SK-N-SH treated with all-trans-retinoic acid at 6 μM for 48 hours (cell line): ENCODE results near the gene ADPRHL1.

Experiments used
- ATAC-seq: fragments of 200-7000 bp; cut with Tn5 transposase; 3 replicates; pipeline ENCODE4 v1.9.1; 2020; ENCODE audit warnings: mild to moderate bottlenecking, moderate library complexity
- ARNTL ChIP-seq: fragments of 450-650 bp; formaldehyde crosslinking; IDR thresholded peaks from 2 replicates; pipeline ENCODE4 v1.5.0; 2020; ENCODE audit warnings: low read depth, mild to moderate bottlenecking, moderate library complexity, borderline replicate concordance
- BACH2 ChIP-seq: fragments of 250-450 bp; sonication (Bioruptor Pico); IDR thresholded peaks from 2 replicates; pipeline ENCODE4 v1.9.0; 2021; ENCODE audit warnings: mild to moderate bottlenecking, borderline replicate concordance
- CSDC2 ChIP-seq: fragments of 250-450 bp; sonication (Bioruptor Pico); IDR thresholded peaks from 2 replicates; pipeline ENCODE4 v1.5.0; 2020; ENCODE audit warnings: mild to moderate bottlenecking, moderate library complexity
- ESRRG ChIP-seq: fragments of 250-450 bp; sonication (Bioruptor Pico); IDR thresholded peaks from 2 replicates; pipeline ENCODE4 v1.6.1; 2021; ENCODE audit warnings: mild to moderate bottlenecking
- GLIS3 ChIP-seq: fragments of 250-450 bp; sonication (Bioruptor Pico); IDR thresholded peaks from 2 replicates; pipeline ENCODE4 v1.5.0; 2020; ENCODE audit warnings: mild to moderate bottlenecking, moderate library complexity
- ISL1 ChIP-seq: fragments of 250-450 bp; sonication (Bioruptor Pico); IDR thresholded peaks from 2 replicates; pipeline ENCODE4 v2.1.2; 2022; ENCODE audit warnings: mild to moderate bottlenecking, moderate library complexity
- PPARA ChIP-seq: fragments of 250-450 bp; sonication (Bioruptor Pico); IDR thresholded peaks from 2 replicates; pipeline ENCODE4 v1.5.0; 2020; ENCODE audit warnings: mild to moderate bottlenecking, borderline replicate concordance
- RARB ChIP-seq: fragments of 250-450 bp; sonication (Bioruptor Pico); IDR thresholded peaks from 2 replicates; pipeline ENCODE4 v1.8.0; 2021; ENCODE audit warnings: mild to moderate bottlenecking, moderate library complexity
- SNAI2 ChIP-seq: fragments of 250-450 bp; sonication (Bioruptor Pico); IDR thresholded peaks from 2 replicates; pipeline ENCODE4 v1.5.0; 2020; ENCODE audit warnings: mild to moderate bottlenecking, moderate library complexity
- TCF4 ChIP-seq: fragments of 250-450 bp; sonication (Bioruptor Pico); IDR thresholded peaks from 2 replicates; pipeline ENCODE4 v1.8.0; 2021; ENCODE audit warnings: mild to moderate bottlenecking, moderate library complexity, borderline replicate concordance
- TOX ChIP-seq: fragments of 250-450 bp; sonication (Bioruptor Pico); IDR thresholded peaks from 2 replicates; pipeline ENCODE4 v1.8.0; 2021; ENCODE audit warnings: mild to moderate bottlenecking, moderate library complexity, borderline replicate concordance
- ZFP3 ChIP-seq: fragments of 250-450 bp; sonication (Bioruptor Pico); IDR thresholded peaks from 2 replicates; pipeline ENCODE4 v1.5.0; 2020; ENCODE audit warnings: mild to moderate bottlenecking, moderate library complexity
- ZFP30 ChIP-seq: fragments of 450-650 bp; formaldehyde crosslinking; IDR thresholded peaks from 2 replicates; pipeline ENCODE4 v1.5.0; 2022; ENCODE audit warnings: mild to moderate bottlenecking, moderate library complexity
- ZNF565 ChIP-seq: fragments of 450-650 bp; formaldehyde crosslinking; conservative IDR thresholded peaks from 2 replicates; pipeline ENCODE4 v1.5.0; 2020; ENCODE audit warnings: low read depth, mild to moderate bottlenecking, moderate library complexity
- ZNF8 ChIP-seq: fragments of 450-650 bp; formaldehyde crosslinking; IDR thresholded peaks from 2 replicates; pipeline ENCODE4 v1.5.0; 2020; ENCODE audit warnings: mild to moderate bottlenecking, moderate library complexity
- TF ChIP-seq, protein P1 (sequence below): fragments of 250-450 bp; sonication (Bioruptor Pico); IDR thresholded peaks from 2 replicates; pipeline ENCODE4 v1.5.1; 2021; ENCODE audit warnings: mild to moderate bottlenecking, moderate library complexity
- TF ChIP-seq, protein P2 (sequence below): fragments of 250-450 bp; sonication (Bioruptor Pico); IDR thresholded peaks from 2 replicates; pipeline ENCODE4 v1.8.0; 2020; ENCODE audit warnings: mild to moderate bottlenecking, moderate library complexity, borderline replicate concordance
- TF ChIP-seq, protein P3 (sequence below): fragments of 250-450 bp; sonication (Bioruptor Pico); IDR thresholded peaks from 2 replicates; pipeline ENCODE4 v1.8.0; 2021; ENCODE audit warnings: low read depth, mild to moderate bottlenecking, moderate library complexity, borderline replicate concordance
- TF ChIP-seq, protein P4 (sequence below): fragments of 250-450 bp; sonication (Bioruptor Pico); IDR thresholded peaks from 2 replicates; pipeline ENCODE4 v1.5.0; 2020; ENCODE audit warnings: mild to moderate bottlenecking, moderate library complexity
- TF ChIP-seq, protein P5 (sequence below): fragments of 250-450 bp; sonication (Bioruptor Pico); IDR thresholded peaks from 2 replicates; pipeline ENCODE4 v1.5.1; 2020; ENCODE audit warnings: low read depth, mild to moderate bottlenecking, moderate library complexity

ADPRHL1 gene

GRCh38 chr13:113404723-113405471 lies 48.4 kb downstream of the ADPRHL1 start (continued):
- TF ChIP-seq, protein P1, sequence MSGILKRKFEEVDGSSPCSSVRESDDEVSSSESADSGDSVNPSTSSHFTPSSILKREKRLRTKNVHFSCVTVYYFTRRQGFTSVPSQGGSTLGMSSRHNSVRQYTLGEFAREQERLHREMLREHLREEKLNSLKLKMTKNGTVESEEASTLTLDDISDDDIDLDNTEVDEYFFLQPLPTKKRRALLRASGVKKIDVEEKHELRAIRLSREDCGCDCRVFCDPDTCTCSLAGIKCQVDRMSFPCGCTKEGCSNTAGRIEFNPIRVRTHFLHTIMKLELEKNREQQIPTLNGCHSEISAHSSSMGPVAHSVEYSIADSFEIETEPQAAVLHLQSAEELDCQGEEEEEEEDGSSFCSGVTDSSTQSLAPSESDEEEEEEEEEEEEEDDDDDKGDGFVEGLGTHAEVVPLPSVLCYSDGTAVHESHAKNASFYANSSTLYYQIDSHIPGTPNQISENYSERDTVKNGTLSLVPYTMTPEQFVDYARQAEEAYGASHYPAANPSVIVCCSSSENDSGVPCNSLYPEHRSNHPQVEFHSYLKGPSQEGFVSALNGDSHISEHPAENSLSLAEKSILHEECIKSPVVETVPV (CRISPR knock-in tag): no peak
- TF ChIP-seq RARB (CRISPR knock-in tag): no peak

DNA sequence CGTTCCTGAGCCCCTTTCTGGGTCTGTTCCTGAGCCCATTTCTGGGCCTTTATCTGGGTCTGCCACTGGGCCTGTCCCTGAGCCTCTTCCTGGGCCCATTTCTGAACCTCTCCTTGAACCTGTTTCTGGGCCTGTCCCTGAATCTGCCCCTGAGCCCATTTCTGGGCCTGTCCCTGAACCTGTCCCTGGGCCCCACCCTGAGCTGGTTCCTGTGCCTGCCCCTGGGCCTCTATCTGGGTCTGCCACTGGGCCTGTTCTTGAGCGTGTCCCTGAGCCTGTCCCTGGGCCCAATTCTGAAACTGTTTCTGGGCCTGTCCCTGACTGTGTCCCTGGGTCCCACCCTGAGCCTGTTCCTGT lies 48.9 kb downstream of the ADPRHL1 start:
- no peak for TF ChIP-seq PPARA (CRISPR knock-in tag)
- TF ChIP-seq, protein P2, sequence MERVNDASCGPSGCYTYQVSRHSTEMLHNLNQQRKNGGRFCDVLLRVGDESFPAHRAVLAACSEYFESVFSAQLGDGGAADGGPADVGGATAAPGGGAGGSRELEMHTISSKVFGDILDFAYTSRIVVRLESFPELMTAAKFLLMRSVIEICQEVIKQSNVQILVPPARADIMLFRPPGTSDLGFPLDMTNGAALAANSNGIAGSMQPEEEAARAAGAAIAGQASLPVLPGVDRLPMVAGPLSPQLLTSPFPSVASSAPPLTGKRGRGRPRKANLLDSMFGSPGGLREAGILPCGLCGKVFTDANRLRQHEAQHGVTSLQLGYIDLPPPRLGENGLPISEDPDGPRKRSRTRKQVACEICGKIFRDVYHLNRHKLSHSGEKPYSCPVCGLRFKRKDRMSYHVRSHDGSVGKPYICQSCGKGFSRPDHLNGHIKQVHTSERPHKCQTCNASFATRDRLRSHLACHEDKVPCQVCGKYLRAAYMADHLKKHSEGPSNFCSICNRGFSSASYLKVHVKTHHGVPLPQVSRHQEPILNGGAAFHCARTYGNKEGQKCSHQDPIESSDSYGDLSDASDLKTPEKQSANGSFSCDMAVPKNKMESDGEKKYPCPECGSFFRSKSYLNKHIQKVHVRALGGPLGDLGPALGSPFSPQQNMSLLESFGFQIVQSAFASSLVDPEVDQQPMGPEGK (CRISPR knock-in tag): no peak
- no peak for TF ChIP-seq SNAI2
- TF ChIP-seq ZFP3 (CRISPR knock-in tag): no peak
- TF ChIP-seq TOX (CRISPR knock-in tag): no peak
- no peak for TF ChIP-seq ZNF565 (CRISPR knock-in tag)
- TF ChIP-seq, protein P3, sequence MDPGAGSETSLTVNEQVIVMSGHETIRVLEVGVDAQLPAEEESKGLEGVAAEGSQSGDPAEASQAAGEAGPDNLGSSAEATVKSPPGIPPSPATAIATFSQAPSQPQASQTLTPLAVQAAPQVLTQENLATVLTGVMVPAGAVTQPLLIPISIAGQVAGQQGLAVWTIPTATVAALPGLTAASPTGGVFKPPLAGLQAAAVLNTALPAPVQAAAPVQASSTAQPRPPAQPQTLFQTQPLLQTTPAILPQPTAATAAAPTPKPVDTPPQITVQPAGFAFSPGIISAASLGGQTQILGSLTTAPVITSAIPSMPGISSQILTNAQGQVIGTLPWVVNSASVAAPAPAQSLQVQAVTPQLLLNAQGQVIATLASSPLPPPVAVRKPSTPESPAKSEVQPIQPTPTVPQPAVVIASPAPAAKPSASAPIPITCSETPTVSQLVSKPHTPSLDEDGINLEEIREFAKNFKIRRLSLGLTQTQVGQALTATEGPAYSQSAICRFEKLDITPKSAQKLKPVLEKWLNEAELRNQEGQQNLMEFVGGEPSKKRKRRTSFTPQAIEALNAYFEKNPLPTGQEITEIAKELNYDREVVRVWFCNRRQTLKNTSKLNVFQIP (CRISPR knock-in tag): no peak
- TF ChIP-seq ISL1: no peak
- no peak for TF ChIP-seq TCF4 (CRISPR knock-in tag)
- TF ChIP-seq, protein P4, sequence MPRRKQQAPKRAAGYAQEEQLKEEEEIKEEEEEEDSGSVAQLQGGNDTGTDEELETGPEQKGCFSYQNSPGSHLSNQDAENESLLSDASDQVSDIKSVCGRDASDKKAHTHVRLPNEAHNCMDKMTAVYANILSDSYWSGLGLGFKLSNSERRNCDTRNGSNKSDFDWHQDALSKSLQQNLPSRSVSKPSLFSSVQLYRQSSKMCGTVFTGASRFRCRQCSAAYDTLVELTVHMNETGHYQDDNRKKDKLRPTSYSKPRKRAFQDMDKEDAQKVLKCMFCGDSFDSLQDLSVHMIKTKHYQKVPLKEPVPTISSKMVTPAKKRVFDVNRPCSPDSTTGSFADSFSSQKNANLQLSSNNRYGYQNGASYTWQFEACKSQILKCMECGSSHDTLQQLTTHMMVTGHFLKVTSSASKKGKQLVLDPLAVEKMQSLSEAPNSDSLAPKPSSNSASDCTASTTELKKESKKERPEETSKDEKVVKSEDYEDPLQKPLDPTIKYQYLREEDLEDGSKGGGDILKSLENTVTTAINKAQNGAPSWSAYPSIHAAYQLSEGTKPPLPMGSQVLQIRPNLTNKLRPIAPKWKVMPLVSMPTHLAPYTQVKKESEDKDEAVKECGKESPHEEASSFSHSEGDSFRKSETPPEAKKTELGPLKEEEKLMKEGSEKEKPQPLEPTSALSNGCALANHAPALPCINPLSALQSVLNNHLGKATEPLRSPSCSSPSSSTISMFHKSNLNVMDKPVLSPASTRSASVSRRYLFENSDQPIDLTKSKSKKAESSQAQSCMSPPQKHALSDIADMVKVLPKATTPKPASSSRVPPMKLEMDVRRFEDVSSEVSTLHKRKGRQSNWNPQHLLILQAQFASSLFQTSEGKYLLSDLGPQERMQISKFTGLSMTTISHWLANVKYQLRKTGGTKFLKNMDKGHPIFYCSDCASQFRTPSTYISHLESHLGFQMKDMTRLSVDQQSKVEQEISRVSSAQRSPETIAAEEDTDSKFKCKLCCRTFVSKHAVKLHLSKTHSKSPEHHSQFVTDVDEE: no peak
- TF ChIP-seq, protein P5, sequence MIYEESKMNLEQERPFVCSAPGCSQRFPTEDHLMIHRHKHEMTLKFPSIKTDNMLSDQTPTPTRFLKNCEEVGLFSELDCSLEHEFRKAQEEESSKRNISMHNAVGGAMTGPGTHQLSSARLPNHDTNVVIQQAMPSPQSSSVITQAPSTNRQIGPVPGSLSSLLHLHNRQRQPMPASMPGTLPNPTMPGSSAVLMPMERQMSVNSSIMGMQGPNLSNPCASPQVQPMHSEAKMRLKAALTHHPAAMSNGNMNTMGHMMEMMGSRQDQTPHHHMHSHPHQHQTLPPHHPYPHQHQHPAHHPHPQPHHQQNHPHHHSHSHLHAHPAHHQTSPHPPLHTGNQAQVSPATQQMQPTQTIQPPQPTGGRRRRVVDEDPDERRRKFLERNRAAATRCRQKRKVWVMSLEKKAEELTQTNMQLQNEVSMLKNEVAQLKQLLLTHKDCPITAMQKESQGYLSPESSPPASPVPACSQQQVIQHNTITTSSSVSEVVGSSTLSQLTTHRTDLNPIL (CRISPR knock-in tag): no peak
- TF ChIP-seq ESRRG (CRISPR knock-in tag): no peak
- no peak for TF ChIP-seq ARNTL (CRISPR knock-in tag)
- no peak for TF ChIP-seq CSDC2 (CRISPR knock-in tag)
- TF ChIP-seq, protein P1 (CRISPR knock-in tag): no peak
- TF ChIP-seq ZNF8: no peak
- TF ChIP-seq BACH2 (CRISPR knock-in tag): no peak
- TF ChIP-seq ZFP30 (CRISPR knock-in tag): no peak
- TF ChIP-seq GLIS3 (CRISPR knock-in tag): no peak
- no peak for ATAC-seq
